Measurements from ENCODE around the gene BCCIP. TPM values are rescaled to one million over a fixed set of nuclear protein-coding genes. Genes with fewer than 3 reads are reported as not detected.
A peak's percentile ranks its signal among the peaks of the same experiment; 100 is the strongest.

The BCCIP gene
- total and polyA plus RNA-seq, 2 of the 8 experiments (the other 6 are each of a cell fraction or from before 2014, with no cell fraction given): 33.9 to 120 TPM

DNA sequence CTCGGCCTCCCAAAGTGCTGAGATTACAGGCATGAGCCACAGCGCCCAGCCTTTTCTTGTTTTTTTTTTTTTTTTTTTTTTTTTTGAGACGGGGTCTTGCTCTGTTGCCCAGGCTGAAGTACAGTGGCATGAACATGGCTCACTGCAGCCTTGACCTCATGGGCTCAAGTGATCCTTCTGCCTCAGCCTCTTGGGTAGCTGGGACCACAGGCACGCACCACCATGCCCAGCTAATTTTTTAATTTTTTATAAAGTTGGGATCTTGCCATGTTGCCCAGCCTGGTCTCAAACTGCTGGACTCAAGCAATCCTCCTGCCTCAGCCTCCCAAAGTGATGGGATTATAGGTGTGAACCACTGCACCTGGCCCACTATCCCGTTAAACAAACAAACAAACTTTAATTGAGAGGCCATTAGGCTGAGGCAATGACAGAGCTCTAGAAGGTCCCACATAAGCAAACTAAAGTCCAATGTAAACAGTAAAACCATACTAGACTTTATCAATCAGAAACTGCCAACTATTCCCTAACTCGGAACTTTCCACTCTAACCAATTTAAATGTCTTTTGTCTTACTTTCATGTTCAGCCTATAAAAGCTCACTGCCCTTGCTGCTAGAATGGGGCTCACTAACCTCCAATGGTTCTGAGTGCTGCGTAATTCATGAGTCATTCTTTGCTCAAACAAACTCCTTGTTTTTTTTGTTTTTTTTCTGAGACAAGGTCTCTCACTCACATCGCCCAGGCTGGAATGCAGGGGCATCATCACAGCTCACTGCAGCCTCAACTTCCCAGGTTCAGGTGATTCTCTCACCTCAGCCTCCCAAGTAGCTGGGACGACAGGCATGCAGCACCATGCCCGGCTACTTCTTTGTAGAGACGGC, 55.9 kb downstream of the BCCIP start:
- no peak overlapping the region for H4K5ac ChIP-seq (ENCODE audit: insufficient read length, low read depth, low read length)
- H3K14ac ChIP-seq (ENCODE audit: insufficient read length): no peak overlapping the region
- CTCF ChIA-PET (ENCODE audit: partially characterized antibody): interaction anchor here (0.6 to 1.3 kb wide), 5 partner anchors 10 to 36 kb away, joined by 3 to 5 read pairs (median 3); no protein-coding TSS in a partner anchor
- H2BK20ac ChIP-seq (ENCODE audit: low read length): no peak overlapping the region
- H3K4me1 ChIP-seq (replicated peaks in 1 of 4; ENCODE audit: control insufficient read depth in 3 of 4, insufficient read depth in 4 of 4, low read length in 3 of 4): peaks cover 2 to 19% (median 7%) of the 10 kb centered on the region in 4 experiments
- no peak overlapping the region for H3K4ac ChIP-seq (replicated peaks; ENCODE audit: insufficient read length, low read depth, low read length)
- H3K27me3 ChIP-seq (replicated peaks in 1 of 4; ENCODE audit: control insufficient read depth in 3 of 4, extremely low read depth in 1 of 4, insufficient read depth in 3 of 4, low read length in 3 of 4): no peaks in the 10 kb centered on the region; a peak in 1 of 7 replicates
- H4K91ac ChIP-seq (replicated peaks; ENCODE audit: insufficient read length, low read length): no peak overlapping the region
- no peak overlapping the region for H4K8ac ChIP-seq (ENCODE audit: extremely low read depth, insufficient read depth, low read length)
- no peak overlapping the region for H2AK5ac ChIP-seq (ENCODE audit: low read depth, low read length)
- H3K36me3 ChIP-seq (ENCODE audit: control insufficient read depth in 2 of 4, insufficient read depth in 4 of 4, low read length in 3 of 4): peaks cover 0 to 15% (median 3%) of the 10 kb centered on the region in 4 experiments; a peak in 5 of 8 replicates
- POLR2A ChIA-PET (ENCODE audit: partially characterized antibody): no interaction called here
- H3K27ac ChIP-seq (ENCODE audit: low read depth, low read length): no peak overlapping the region
- no peak overlapping the region for H2BK12ac ChIP-seq (ENCODE audit: low read depth, low read length)
- no peak overlapping the region for H3K4me3 ChIP-seq (ENCODE audit: extremely low read depth in 1 of 4, insufficient read depth in 2 of 4, low read depth in 3 of 4, low read length in 4 of 4)
- no peak overlapping the region for H3K23ac ChIP-seq (ENCODE audit: insufficient read length)
- no peaks in the 10 kb centered on the region; the same call in 1 of the 2 replicates for H3K79me1 ChIP-seq (ENCODE audit: low read depth, low read length)
- H3K56ac ChIP-seq (replicated peaks; ENCODE audit: insufficient read length, low read depth, low read length): no peak overlapping the region
- H2BK120ac ChIP-seq (replicated peaks; ENCODE audit: low read depth, low read length): no peak overlapping the region
- H3K9ac ChIP-seq (replicated peaks in 1 of 4; ENCODE audit: extremely low read depth in 1 of 4, low read depth in 3 of 4, low read length in 3 of 4): no peak overlapping the region
- H3K18ac ChIP-seq (ENCODE audit: extremely low read depth, low read length): no peak overlapping the region
- no peak overlapping the region for H2AFZ ChIP-seq (ENCODE audit: low read length)
- H4K20me1 ChIP-seq (replicated peaks in 1 of 2; ENCODE audit: control insufficient read depth in 1 of 2, insufficient read depth in 2 of 2, low read length in 2 of 2): no peaks in the 10 kb centered on the region
- FAIRE-seq: no peak
- no peak overlapping the region; the same call in 1 of the 2 replicates for H2BK15ac ChIP-seq (ENCODE audit: low read length)
- WGBS, 2 experiments (ENCODE audit: extremely low coverage in 1 of 2, insufficient coverage in 1 of 2, insufficient read length in 1 of 2, insufficient replicate concordance in 2 of 2, low coverage in 1 of 2, low lambda C conversion rate in 2 of 2, missing lambda C conversion rate in 1 of 2): 89% methylated on average over 9 of the region's 11 CpGs; no CpG with 5 or more reads in 1 of the 2 experiments
- TF ChIP-seq SRF (IDR thresholded peaks at IDR 0.05; ENCODE audit: low read depth, low read length): no peak
- TF ChIP-seq MAFK (IDR thresholded peaks at IDR 0.05; ENCODE audit: low read depth, low read length): peak; percentile 9; the same call in 1 of the 2 replicates
- no peak overlapping the region for H3K4me2 ChIP-seq (ENCODE audit: insufficient read depth in 1 of 2, low read depth in 2 of 2, low read length in 2 of 2)
- no peak for DNase-seq (ENCODE audit: low read depth in 1 of 2, low spot score in 2 of 2)
- peaks cover 10 to 17% of the 10 kb centered on the region in 2 experiments for H3K9me3 ChIP-seq (ENCODE audit: insufficient read depth in 2 of 2, low read depth in 1 of 2, low read length in 1 of 2)
- no peak overlapping the region for H2BK5ac ChIP-seq (ENCODE audit: low read depth, low read length)
- H3K23me2 ChIP-seq (ENCODE audit: low read depth, low read length): no peaks in the 10 kb centered on the region; the same call in 1 of the 2 replicates
- H3K79me2 ChIP-seq (ENCODE audit: control insufficient read depth in 1 of 2, insufficient read depth in 2 of 2, low read length in 2 of 2): no peaks in the 10 kb centered on the region

Measured in H1 (cell line).